ENCODE measurements around the gene CIPC. TPM values are rescaled to one million over a fixed set of nuclear protein-coding genes. Genes with fewer than 3 reads are reported as not detected.
A peak's percentile ranks its signal among the peaks of the same experiment; 100 is the strongest.

The CIPC gene
- total RNA-seq, 6 experiments from 2014 or later, result 10.4 to 18.7 (median 12.7) TPM

- Histone ChIP-seq H3K36me3 (no peaks in the 10 kb centered on the region), H3K27ac (no peak overlapping the region), H3K9me3 (no peaks in the 10 kb centered on the region), H3K4me1 (peaks cover 0 to 26% (median 5%) of the 10 kb centered on the region in 4 donors), H3K27me3 (no peaks in the 10 kb centered on the region), H3K4me3 (no peak overlapping the region)
- TF ChIP-seq POLR2A (IDR thresholded peaks at IDR 0.05), result no peak
- no peak for ATAC-seq
- DNase-seq, result no peak
- intact Hi-C loops (cut with DNase I), result no loop called here
- WGBS (ENCODE audit: insufficient coverage, low coverage, low lambda C conversion rate, missing lambda C conversion rate), result no CpG with 5 or more reads among the region's 4 CpGs
Measured at GRCh38 chr14:77126461-77126990, 28.5 kb downstream of the CIPC start.

GRCh38 chr14:77128414-77128891 is 30.4 kb downstream of the CIPC start:
- Histone ChIP-seq H3K27ac (no peak overlapping the region), H3K9me3 (no peaks in the 10 kb centered on the region), H3K27me3 (no peaks in the 10 kb centered on the region), H3K4me3 (no peak overlapping the region), H3K4me1 (peaks cover 0 to 23% (median 5%) of the 10 kb centered on the region in 4 donors), H3K36me3 (no peaks in the 10 kb centered on the region)
- intact Hi-C loops (cut with DNase I), result no loop called here
- no peak for ATAC-seq
- no peak for TF ChIP-seq CTCF (IDR thresholded peaks at IDR 0.05)
- TF ChIP-seq POLR2A (IDR thresholded peaks at IDR 0.05), result no peak
- DNase-seq, result peak in 1 of 3 donors; percentile 33
- WGBS (ENCODE audit: insufficient coverage, low coverage, low lambda C conversion rate, missing lambda C conversion rate), result 84% methylated on average over 6 of the region's 6 CpGs

GRCh38 chr14:77130386-77130785 is 32.3 kb downstream of the CIPC start:
- no peaks in the 10 kb centered on the region for H3K27me3 ChIP-seq
- TF ChIP-seq POLR2A (IDR thresholded peaks at IDR 0.05) (no peak), CTCF (IDR thresholded peaks at IDR 0.05) (no peak)
- intact Hi-C loops (cut with DNase I), result no loop called here
- ATAC-seq (no peak), DNase-seq (peak in 1 of 3 donors; percentile 17)
- H3K27ac ChIP-seq, result no peak overlapping the region
- 42% methylated on average over 3 of the region's 3 CpGs for WGBS (ENCODE audit: insufficient coverage, low coverage, low lambda C conversion rate, missing lambda C conversion rate)
- no peaks in the 10 kb centered on the region for H3K36me3 ChIP-seq
- no peaks in the 10 kb centered on the region for H3K9me3 ChIP-seq
- H3K4me3 ChIP-seq, result no peak overlapping the region
- H3K4me1 ChIP-seq, result peaks cover 0 to 5% (median under 1%) of the 10 kb centered on the region in 4 donors

GRCh38 chr14:77131206-77131605 is 33.1 kb downstream of the CIPC start:
- no peak overlapping the region for H3K27ac ChIP-seq
- no peak for TF ChIP-seq CTCF (IDR thresholded peaks at IDR 0.05)
- no peaks in the 10 kb centered on the region for H3K27me3 ChIP-seq
- intact Hi-C loops (cut with DNase I), result no loop called here
- no peak overlapping the region for H3K4me3 ChIP-seq
- ATAC-seq (no peak), DNase-seq (peak in 1 of 3 donors; percentile 2)
- no peaks in the 10 kb centered on the region for H3K9me3 ChIP-seq
- H3K4me1 ChIP-seq, result no peaks in the 10 kb centered on the region
- no peaks in the 10 kb centered on the region for H3K36me3 ChIP-seq
- WGBS (ENCODE audit: insufficient coverage, low coverage, low lambda C conversion rate, missing lambda C conversion rate), result 71% methylated on average over 1 of the region's 2 CpGs

- Histone ChIP-seq H3K4me3 (no peak overlapping the region), H3K4me1 (no peaks in the 10 kb centered on the region), H3K36me3 (no peaks in the 10 kb centered on the region), H3K9me3 (no peaks in the 10 kb centered on the region), H3K27ac (no peak overlapping the region), H3K27me3 (no peaks in the 10 kb centered on the region)
- TF ChIP-seq POLR2A (IDR thresholded peaks at IDR 0.05) (no peak), CTCF (IDR thresholded peaks at IDR 0.05) (no peak)
- 80% methylated on average over 1 of the region's 5 CpGs for WGBS (ENCODE audit: insufficient coverage, low coverage, low lambda C conversion rate, missing lambda C conversion rate)
- ATAC-seq (no peak), DNase-seq (peak in 1 of 3 donors; percentile 18)
- intact Hi-C loops (cut with DNase I), result no loop called here
Measured at GRCh38 chr14:77131871-77132486, 33.9 kb downstream of the CIPC start.
